ENCODE measurements around the gene SAMD1. TPM values are rescaled to one million over a fixed set of nuclear protein-coding genes. Genes with fewer than 3 reads are reported as not detected.

Gene SAMD1
- total and polyA plus RNA-seq, 2 of the 13 experiments (the other 11 are each of a cell fraction or from before 2014, with no cell fraction given), result 17.5 to 45.0 TPM

- TF ChIP-seq SETDB1 (CRISPR knock-in tag; IDR thresholded peaks at IDR 0.05; ENCODE audit: borderline replicate concordance) (no peak), SOX13 (IDR thresholded peaks at IDR 0.05) (no peak), SOX13 (CRISPR knock-in tag; conservative IDR thresholded peaks at IDR 0.05 in 1 of 2, IDR thresholded peaks at IDR 0.05 in 1 of 2) (no peak), ARNT2 (CRISPR knock-in tag; IDR thresholded peaks at IDR 0.05; ENCODE audit: low read depth) (0 out of 2 replicates have a peak, but pooled peaks have one; percentile 19), KMT2A (CRISPR knock-in tag; IDR thresholded peaks at IDR 0.05) (no peak), ZFX (CRISPR knock-in tag; IDR thresholded peaks at IDR 0.05; ENCODE audit: low read depth) (peak; percentile 75), AGO2 (optimal IDR thresholded peaks at IDR 0.05; ENCODE audit: low read depth, low read length) (peak; percentile 91), DRAP1 (CRISPR knock-in tag; IDR thresholded peaks at IDR 0.05) (no peak), NR0B2 (CRISPR knock-in tag; IDR thresholded peaks at IDR 0.05) (peak; percentile 55; the same call in 1 of the 2 replicates), ZSCAN31 (CRISPR knock-in tag; IDR thresholded peaks at IDR 0.05; ENCODE audit: low read depth) (peak; percentile 4; the same call in 1 of the 2 replicates), ZNF563 (CRISPR knock-in tag; IDR thresholded peaks at IDR 0.05) (peak; percentile 11; the same call in 1 of the 2 replicates), ZSCAN30 (CRISPR knock-in tag; IDR thresholded peaks at IDR 0.05) (no peak), ZNF124 (CRISPR knock-in tag; IDR thresholded peaks at IDR 0.05) (no peak), HDAC1 (CRISPR knock-in tag; IDR thresholded peaks at IDR 0.05) (peak; percentile 46; the same call in 1 of the 2 replicates), PITX1 (CRISPR knock-in tag; IDR thresholded peaks at IDR 0.05) (no peak), PATZ1 (CRISPR knock-in tag; IDR thresholded peaks at IDR 0.05) (0 out of 2 replicates have a peak, but pooled peaks have one; percentile 4), ZNF18 (CRISPR knock-in tag; IDR thresholded peaks at IDR 0.05; ENCODE audit: insufficient replicate concordance) (peak; percentile 21), FUBP1 (CRISPR knock-in tag; IDR thresholded peaks at IDR 0.05; ENCODE audit: borderline replicate concordance) (no peak), GABPB1 (CRISPR knock-in tag; IDR thresholded peaks at IDR 0.05) (no peak), MAX (IDR thresholded peaks at IDR 0.05) (no peak; the same call in 1 of the 2 replicates), WIZ (CRISPR knock-in tag; IDR thresholded peaks at IDR 0.05) (0 out of 2 replicates have a peak, but pooled peaks have one; percentile 2)
Observed at GRCh38 chr19:14081797-14082674, 8.5 kb downstream of the SAMD1 start (continued).
